ENCODE results near the gene DTNB. TPM values are rescaled to one million over a fixed set of nuclear protein-coding genes. Genes with fewer than 3 reads are reported as not detected.
"Not testable (repeated sequence)": the region's sequence is repeated elsewhere in the genome, so short reads cannot be mapped to it uniquely, and the experiment has no call there.

DTNB gene
- total RNA-seq, 1 experiment from 2014 or later, result 12.3 TPM

GRCh38 chr2:25535411-25536289, 137.7 kb downstream of the DTNB start:
- in situ Hi-C loops (cut with HindIII; ENCODE audit: low pct_unique_long_range_greater_than_20kb, low sequenced_read_pairs); DNase-seq (ENCODE audit: low read depth): not testable (repeated sequence)

- DNase-seq (ENCODE audit: low read depth), result not testable (repeated sequence)
These were observed 138.4 kb downstream of the DTNB start for GRCh38 chr2:25534937-25535336.

GRCh38 chr2:25534455-25534854, 138.9 kb downstream of the DTNB start:
- DNase-seq (ENCODE audit: low read depth), result no peak
- in situ Hi-C loops (cut with HindIII; ENCODE audit: low pct_unique_long_range_greater_than_20kb, low sequenced_read_pairs), result no loop called here

More at GRCh38 chr2:25534937-25535336, 138.4 kb downstream of the DTNB start:
- in situ Hi-C loops (cut with HindIII; ENCODE audit: low pct_unique_long_range_greater_than_20kb, low sequenced_read_pairs), result not testable (repeated sequence)

- DNase-seq (ENCODE audit: low read depth); in situ Hi-C loops (cut with HindIII; ENCODE audit: low pct_unique_long_range_greater_than_20kb, low sequenced_read_pairs): not testable (repeated sequence)
These were observed 139.6 kb downstream of the DTNB start for GRCh38 chr2:25533771-25534170.

- in situ Hi-C loops (cut with HindIII; ENCODE audit: low pct_unique_long_range_greater_than_20kb, low sequenced_read_pairs), result no loop called here
- DNase-seq (ENCODE audit: low read depth), result no peak
These were observed 140.9 kb downstream of the DTNB start for GRCh38 chr2:25532521-25532920.

GRCh38 chr2:25529034-25529433, 144.3 kb downstream of the DTNB start:
- in situ Hi-C loops (cut with HindIII; ENCODE audit: low pct_unique_long_range_greater_than_20kb, low sequenced_read_pairs), result no loop called here
- no peak for DNase-seq (ENCODE audit: low read depth)

- in situ Hi-C loops (cut with HindIII; ENCODE audit: low pct_unique_long_range_greater_than_20kb, low sequenced_read_pairs), result no loop called here
- DNase-seq (ENCODE audit: low read depth), result no peak
These were observed 145.2 kb downstream of the DTNB start for GRCh38 chr2:25528173-25528572.

GRCh38 chr2:25524507-25524906, 148.9 kb downstream of the DTNB start:
- in situ Hi-C loops (cut with HindIII; ENCODE audit: low pct_unique_long_range_greater_than_20kb, low sequenced_read_pairs), result no loop called here

GRCh38 chr2:25523060-25523459, 150.3 kb downstream of the DTNB start:
- DNase-seq (ENCODE audit: low read depth), result no peak
- in situ Hi-C loops (cut with HindIII; ENCODE audit: low pct_unique_long_range_greater_than_20kb, low sequenced_read_pairs), result no loop called here

More at GRCh38 chr2:25524507-25524906, 148.9 kb downstream of the DTNB start:
- DNase-seq (ENCODE audit: low read depth), result no peak

GRCh38 chr2:25521665-25522387, 151.6 kb downstream of the DTNB start:
- in situ Hi-C loops (cut with HindIII; ENCODE audit: low pct_unique_long_range_greater_than_20kb, low sequenced_read_pairs), result no loop called here
- DNase-seq (ENCODE audit: low read depth), result peak; percentile 66

GRCh38 chr2:25521126-25521525, 152.3 kb downstream of the DTNB start:
- in situ Hi-C loops (cut with HindIII; ENCODE audit: low pct_unique_long_range_greater_than_20kb, low sequenced_read_pairs), result no loop called here
- DNase-seq (ENCODE audit: low read depth), result no peak

GRCh38 chr2:25517701-25518100, 155.7 kb downstream of the DTNB start:
- DNase-seq (ENCODE audit: low read depth), result no peak
- in situ Hi-C loops (cut with HindIII; ENCODE audit: low pct_unique_long_range_greater_than_20kb, low sequenced_read_pairs), result no loop called here

- no peak for DNase-seq (ENCODE audit: low read depth)
- in situ Hi-C loops (cut with HindIII; ENCODE audit: low pct_unique_long_range_greater_than_20kb, low sequenced_read_pairs), result no loop called here
These were observed 159.2 kb downstream of the DTNB start for GRCh38 chr2:25514043-25514637.

- in situ Hi-C loops (cut with HindIII; ENCODE audit: low pct_unique_long_range_greater_than_20kb, low sequenced_read_pairs), result no loop called here
- no peak for DNase-seq (ENCODE audit: low read depth)
These were observed 160.7 kb downstream of the DTNB start for GRCh38 chr2:25512707-25513106.

GRCh38 chr2:25506226-25506625, 167.2 kb downstream of the DTNB start:
- in situ Hi-C loops (cut with HindIII; ENCODE audit: low pct_unique_long_range_greater_than_20kb, low sequenced_read_pairs), result no loop called here
- no peak for DNase-seq (ENCODE audit: low read depth)

GRCh38 chr2:25505622-25506021, 167.8 kb downstream of the DTNB start:
- in situ Hi-C loops (cut with HindIII; ENCODE audit: low pct_unique_long_range_greater_than_20kb, low sequenced_read_pairs), result no loop called here
- DNase-seq (ENCODE audit: low read depth), result no peak

GRCh38 chr2:25505182-25505581, 168.2 kb downstream of the DTNB start:
- in situ Hi-C loops (cut with HindIII; ENCODE audit: low pct_unique_long_range_greater_than_20kb, low sequenced_read_pairs), result no loop called here
- DNase-seq (ENCODE audit: low read depth), result no peak

GRCh38 chr2:25504266-25504665, 169.1 kb downstream of the DTNB start:
- no peak for DNase-seq (ENCODE audit: low read depth)
- in situ Hi-C loops (cut with HindIII; ENCODE audit: low pct_unique_long_range_greater_than_20kb, low sequenced_read_pairs), result no loop called here

- in situ Hi-C loops (cut with HindIII; ENCODE audit: low pct_unique_long_range_greater_than_20kb, low sequenced_read_pairs), result no loop called here
- DNase-seq (ENCODE audit: low read depth), result no peak
These were observed 174.2 kb downstream of the DTNB start for GRCh38 chr2:25499157-25499556.
